Panc1 (cell line): Measurements from ENCODE around the gene OR4A47. TPM values are rescaled to one million over a fixed set of nuclear protein-coding genes. Genes with fewer than 3 reads are reported as not detected.
"Not testable (repeated sequence)": the region's sequence is repeated elsewhere in the genome, so short reads cannot be mapped to it uniquely, and the experiment has no call there.

ENCODE experiments used
- ATAC-seq: fragments of 200-7000 bp; cut with Tn5 transposase; 2 replicates; pipeline ENCODE4 v1.9.1; 2020; ENCODE audit warnings: mild to moderate bottlenecking, moderate library complexity
- Bru-seq: library from RNA; stranded (reverse); fragments of 400-500 nt; gene quantifications from one replicate; lab custom pipeline; 2021; lab: Mats Ljungman, UMichigan
- BruChase-seq, 2 experiments: library from RNA; stranded (reverse); fragments of 400-500 nt; gene quantifications; one replicate each; lab custom pipeline; 2021; lab: Mats Ljungman, UMichigan
- BruUV-seq: library from RNA; stranded (reverse); fragments of 400-500 nt; replicated peaks from 2 replicates; lab custom pipeline; 2021; lab: Mats Ljungman, UMichigan
- CTCF ChIA-PET: fragments of 300-600 bp; sonication (Branson Sonifier 250); formaldehyde crosslinking; loops from one replicate; lab custom pipeline; 2022; ENCODE audit warnings: antibody characterized with exemption; lab: Charles Lee
- POLR2A ChIA-PET: fragments of 300-600 bp; sonication (Branson Sonifier 250); formaldehyde crosslinking; loops from one replicate; lab custom pipeline; 2022; ENCODE audit warnings: antibody characterized with exemption; lab: Charles Lee
- DNase-seq: peaks from one replicate; pipeline ENCODE4 v3.0.0-alpha.2; 2010; ENCODE audit warnings: low read depth, low spot score
- H3K27ac ChIP-seq: 2 replicates; pipeline ENCODE4 v1.5.1; 2011; ENCODE audit warnings: mild to moderate bottlenecking, low read length, inconsistent platforms
- H3K27me3 ChIP-seq: fragments of 200-500 bp; sonication (Bioruptor generic); 2 replicates; pipeline ENCODE4 v1.6.0; 2014; ENCODE audit warnings: low read length, inconsistent platforms; ENCODE audit not compliant: control insufficient read depth, insufficient read depth
- H3K36me3 ChIP-seq: fragments of 200-500 bp; sonication (Bioruptor generic); 2 replicates; pipeline ENCODE4 v1.5.1; 2014; ENCODE audit warnings: inconsistent platforms, mild to moderate bottlenecking, low read length, moderate library complexity; ENCODE audit not compliant: control insufficient read depth, insufficient read depth
- H3K4me1 ChIP-seq: 2 replicates; pipeline ENCODE4 v1.5.1; 2011; ENCODE audit warnings: inconsistent platforms, mild to moderate bottlenecking, low read length, moderate library complexity; ENCODE audit not compliant: control insufficient read depth, insufficient read depth
- H3K4me3 ChIP-seq, 2 experiments: 2 replicates each; pipeline ENCODE4 v1.5.1; 2011 to 2012; ENCODE audit warnings: low read depth in 2 of 2, low read length in 2 of 2, mild to moderate bottlenecking in 2 of 2, inconsistent platforms in 1 of 2, moderate library complexity in 1 of 2
- H3K9me3 ChIP-seq: fragments of 200-500 bp; sonication (Bioruptor generic); 2 replicates; pipeline ENCODE4 v1.5.1; 2014; ENCODE audit warnings: low read depth, mild to moderate bottlenecking, inconsistent platforms, low read length, moderate library complexity; ENCODE audit not compliant: control insufficient read depth, insufficient read depth
- in situ Hi-C: cut with HindIII; loops from 2 replicates; pipeline ENCODE4 v1.10.0; 2016; ENCODE audit warnings: low sequenced_read_pairs, low pct_unique_long_range_greater_than_20kb
- intact Hi-C: fragments of 100-400 bp; cut with micrococcal nuclease; formaldehyde crosslinking; loops from one replicate; pipeline ENCODE4 v1.10.0; 2022; ENCODE audit not compliant: unreplicated experiment
- long read RNA-seq: library from polyadenylated mRNA; unstranded; transcript quantifications from one replicate; pipeline ENCODE4 v2.0.0, GENCODE V29; 2021; ENCODE audit not compliant: unreplicated experiment
- polyA plus RNA-seq: library from polyadenylated mRNA; unstranded; fragments of >200 nt; gene quantifications from one replicate; pipeline ENCODE4 v1.2.1, GENCODE V29; 2012; ENCODE audit warnings: missing spikeins; ENCODE audit not compliant: insufficient read length
- total RNA-seq: library from RNA; stranded (reverse); gene quantifications from one replicate; pipeline ENCODE4 v1.2.1, GENCODE V29; 2021; ENCODE audit not compliant: unreplicated experiment

OR4A47 gene, protein sequence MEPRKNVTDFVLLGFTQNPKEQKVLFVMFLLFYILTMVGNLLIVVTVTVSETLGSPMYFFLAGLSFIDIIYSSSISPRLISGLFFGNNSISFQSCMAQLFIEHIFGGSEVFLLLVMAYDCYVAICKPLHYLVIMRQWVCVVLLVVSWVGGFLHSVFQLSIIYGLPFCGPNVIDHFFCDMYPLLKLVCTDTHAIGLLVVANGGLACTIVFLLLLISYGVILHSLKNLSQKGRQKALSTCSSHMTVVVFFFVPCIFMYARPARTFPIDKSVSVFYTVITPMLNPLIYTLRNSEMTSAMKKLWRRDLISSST
- total RNA-seq (not detected), Bru-seq, nascent RNA (not detected), BruChase-seq, experiment 1, labeled RNA remaining after a 2-hour chase (not detected), BruChase-seq, experiment 2, labeled RNA remaining after a 6-hour chase (not detected)
- polyA plus RNA-seq, result not detected
- long read RNA-seq, result 0 reads

GRCh38 chr11:48488493-48488892, at the start of gene OR4A47:
Gene OR4A47 (plus strand): TSS chr11:48488793. CDS start chr11:48488793, 0 bp downstream.
- H3K4me1 ChIP-seq, H3K4me3 ChIP-seq, H3K27me3 ChIP-seq, CTCF ChIA-PET, H3K27ac ChIP-seq, H3K36me3 ChIP-seq, BruUV-seq, DNase-seq, intact Hi-C loops, POLR2A ChIA-PET, ATAC-seq, H3K9me3 ChIP-seq, in situ Hi-C loops: not testable (repeated sequence)

DNA sequence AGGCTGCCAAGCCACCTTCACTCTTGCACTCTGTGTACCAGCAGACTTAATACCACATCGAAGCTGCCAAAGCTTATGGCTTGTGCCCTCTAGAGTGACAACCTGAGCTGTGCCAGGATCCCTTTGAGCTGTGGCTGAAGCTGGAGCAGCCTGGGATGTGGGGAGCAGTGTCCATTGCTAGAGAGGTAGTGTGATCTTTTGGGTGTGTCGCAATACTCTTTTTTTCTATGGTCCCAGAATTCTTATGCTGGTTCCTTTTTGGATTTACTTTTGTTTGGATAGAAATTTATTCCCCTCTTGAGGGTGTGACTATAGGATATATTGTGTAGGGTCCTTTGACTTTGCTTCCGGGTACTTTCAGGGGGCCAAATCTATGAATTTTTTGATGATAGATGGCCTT, 32.7 kb upstream of the OR4A47 start:
- H3K36me3 ChIP-seq, BruUV-seq, DNase-seq, H3K27me3 ChIP-seq, H3K27ac ChIP-seq, H3K4me3 ChIP-seq, CTCF ChIA-PET, H3K4me1 ChIP-seq, POLR2A ChIA-PET, H3K9me3 ChIP-seq, ATAC-seq, in situ Hi-C loops, intact Hi-C loops: not testable (repeated sequence)

GRCh38 chr11:48473966-48474365, 14.6 kb upstream of the OR4A47 start:
- BruUV-seq, intact Hi-C loops, CTCF ChIA-PET: not testable (repeated sequence)

GRCh38 chr11:48474703-48475102, 13.9 kb upstream of the OR4A47 start:
- H3K4me3 ChIP-seq, result peak overlapping the region in 1 of 2 experiments; percentile 7; a peak in 1 of 4 replicates
- ATAC-seq, DNase-seq, CTCF ChIA-PET, in situ Hi-C loops, H3K36me3 ChIP-seq, H3K9me3 ChIP-seq, BruUV-seq, H3K4me1 ChIP-seq, H3K27me3 ChIP-seq, intact Hi-C loops, POLR2A ChIA-PET, H3K27ac ChIP-seq: not testable (repeated sequence)

More at GRCh38 chr11:48473966-48474365, 14.6 kb upstream of the OR4A47 start:
- ATAC-seq, H3K27me3 ChIP-seq, H3K9me3 ChIP-seq, DNase-seq, H3K36me3 ChIP-seq, in situ Hi-C loops, H3K27ac ChIP-seq, POLR2A ChIA-PET, H3K4me1 ChIP-seq, H3K4me3 ChIP-seq: not testable (repeated sequence)

DNA sequence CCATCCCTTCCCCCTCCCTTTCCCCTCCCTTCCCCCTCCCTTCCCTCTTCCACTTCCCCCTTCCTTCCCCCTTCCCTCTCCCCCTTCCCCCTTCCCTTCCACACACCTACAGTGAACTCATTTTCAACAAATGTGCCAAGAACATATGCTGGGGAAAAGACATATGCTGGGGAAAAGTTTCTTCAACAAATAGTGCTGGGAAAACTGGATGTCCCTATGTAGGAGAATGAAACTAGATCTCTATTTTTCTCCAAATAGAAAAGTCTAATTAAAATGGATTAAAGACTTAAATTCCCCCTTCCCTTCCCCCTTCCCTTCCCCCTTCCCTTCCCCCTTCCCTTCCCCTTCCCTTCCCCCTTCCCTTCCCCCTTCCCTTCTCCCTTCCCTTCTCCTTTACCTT, 17.6 kb downstream of the OR4A47 start:
- in situ Hi-C loops, ATAC-seq, H3K4me3 ChIP-seq, CTCF ChIA-PET, intact Hi-C loops, H3K36me3 ChIP-seq, DNase-seq, H3K4me1 ChIP-seq, H3K27me3 ChIP-seq, H3K27ac ChIP-seq, POLR2A ChIA-PET, BruUV-seq, H3K9me3 ChIP-seq: not testable (repeated sequence)
